C4-2B (cell line): ENCODE results near the gene SEPTIN12.

Experiments used
- CTCF ChIP-seq: fragments of 450-650 bp; conservative IDR thresholded peaks from 2 replicates; pipeline ENCODE4 v1.5.1; 2017; ENCODE audit warnings: mild to moderate bottlenecking
- ZFX ChIP-seq: fragments of 450-650 bp; IDR thresholded peaks from 2 replicates; pipeline ENCODE4 v1.6.1; 2017

GRCh38 chr16:4746215-4746614 lies 41.9 kb downstream of the SEPTIN12 start:
- TF ChIP-seq CTCF (no peak), ZFX (no peak)
